GM12878 (cell line): ENCODE results near the gene ARPC1A.

Experiments
- DPF2 ChIP-seq: fragments of 450-650 bp; IDR thresholded peaks from 2 replicates; pipeline ENCODE4 v1.6.1; 2017; ENCODE audit warnings: mild to moderate bottlenecking
- JUND ChIP-seq: IDR thresholded peaks from 2 replicates; pipeline ENCODE4 v1.6.1; 2012; ENCODE audit warnings: low read depth, mild to moderate bottlenecking, low read length, improper control_type of control experiment, moderate library complexity
- KDM1A ChIP-seq: fragments of 200-600 bp; sonication (generic); IDR thresholded peaks from 2 replicates; pipeline ENCODE4 v1.6.1; 2016; ENCODE audit warnings: borderline replicate concordance
- MYC ChIP-seq: IDR thresholded peaks from 2 replicates; pipeline ENCODE4 v1.6.1; 2011; ENCODE audit warnings: mild to moderate bottlenecking, low read length, moderate library complexity, inconsistent platforms; ENCODE audit not compliant: insufficient read depth, insufficient replicate concordance, insufficient read length, severe bottlenecking
- PAX8 ChIP-seq: fragments of 450-650 bp; IDR thresholded peaks from 2 replicates; pipeline ENCODE4 v1.6.1; 2017; ENCODE audit warnings: mild to moderate bottlenecking, moderate library complexity
- SIN3A ChIP-seq: IDR thresholded peaks from 2 replicates; pipeline ENCODE4 v1.6.1; 2012; ENCODE audit warnings: low read depth, low read length, improper control_type of control experiment
- SUZ12 ChIP-seq: fragments of 200-600 bp; sonication (generic); IDR thresholded peaks from one replicate; pipeline ENCODE4 v1.6.1; 2018; ENCODE audit warnings: antibody characterized with exemption, mild to moderate bottlenecking; ENCODE audit not compliant: unreplicated experiment
- TBL1XR1 ChIP-seq: IDR thresholded peaks from 2 replicates; pipeline ENCODE4 v1.6.1; 2012; ENCODE audit warnings: low read depth, low read length, improper control_type of control experiment
- TF ChIP-seq, protein P1 (sequence below): IDR thresholded peaks from 2 replicates; pipeline ENCODE4 v1.6.1; 2012; ENCODE audit warnings: mild to moderate bottlenecking, low read depth, low read length
- TF ChIP-seq, protein P2 (sequence below), 3 experiments: IDR thresholded peaks in 2 of 3; conservative IDR thresholded peaks in 1 of 3; 2 replicates each; pipeline ENCODE4 v1.5.1; 2011; ENCODE audit warnings: low read depth in 3 of 3, low read length in 3 of 3, mild to moderate bottlenecking in 3 of 3, control low read depth in 2 of 3, moderate library complexity in 2 of 3, inconsistent platforms in 1 of 3, mixed read lengths in 1 of 3; ENCODE audit not compliant: control insufficient read depth in 2 of 3, insufficient read depth in 1 of 3; ENCODE audit errors: extremely low read depth in 1 of 3
- TF ChIP-seq, protein P3 (sequence below): fragments of 450-650 bp; IDR thresholded peaks from 2 replicates; pipeline ENCODE4 v1.6.1; 2016; ENCODE audit warnings: mild to moderate bottlenecking
- TF ChIP-seq, protein P4 (sequence below): IDR thresholded peaks from 2 replicates; pipeline ENCODE4 v1.6.1; 2011; ENCODE audit warnings: borderline replicate concordance, low read depth, mild to moderate bottlenecking, moderate library complexity, low read length; ENCODE audit not compliant: insufficient read depth, poor library complexity, severe bottlenecking

DNA sequence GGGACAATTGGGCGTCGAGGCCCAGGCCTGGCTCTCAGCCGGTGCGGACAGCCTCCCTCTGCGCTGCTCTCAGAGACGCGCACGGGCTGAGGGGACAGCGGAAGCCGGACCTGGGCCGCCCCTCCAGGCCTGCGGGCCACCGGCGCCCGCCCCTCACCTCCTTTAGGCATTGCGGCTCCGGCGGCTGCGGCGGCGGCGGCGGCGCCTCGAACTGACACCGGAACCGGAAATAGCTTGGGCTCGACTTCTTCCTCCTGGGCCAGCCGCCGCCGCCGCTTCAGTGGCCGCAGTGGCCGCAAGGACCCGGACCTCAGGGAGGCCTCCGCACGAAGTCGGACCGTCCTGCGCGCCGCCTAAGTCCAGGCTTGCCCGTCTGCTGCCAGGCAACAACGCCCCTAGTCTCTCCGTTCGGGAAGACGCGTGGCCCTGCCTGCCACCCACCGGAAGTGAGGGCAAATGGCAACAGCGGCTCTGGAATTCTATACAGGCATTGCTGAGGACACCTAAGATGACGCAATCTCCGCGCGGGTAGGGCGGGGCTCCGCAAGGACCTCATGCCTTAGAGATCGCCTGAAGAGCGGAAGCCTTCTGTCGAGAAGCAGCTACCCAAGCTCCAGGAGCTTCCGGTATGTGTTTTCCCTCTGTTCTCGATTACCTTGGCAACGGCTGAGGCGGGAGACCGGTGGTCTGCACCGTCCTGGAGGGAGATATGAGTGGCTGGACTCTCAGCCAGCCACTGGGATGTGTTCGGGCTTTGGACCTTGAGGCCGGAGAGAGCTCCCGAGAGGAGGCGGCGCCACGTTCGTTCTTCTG is 82.9 kb downstream of the ARPC1A start, which contains the start of the genes BUD31 and PDAP1:
- TF ChIP-seq MYC, result peak; percentile 85
- TF ChIP-seq, protein P1, sequence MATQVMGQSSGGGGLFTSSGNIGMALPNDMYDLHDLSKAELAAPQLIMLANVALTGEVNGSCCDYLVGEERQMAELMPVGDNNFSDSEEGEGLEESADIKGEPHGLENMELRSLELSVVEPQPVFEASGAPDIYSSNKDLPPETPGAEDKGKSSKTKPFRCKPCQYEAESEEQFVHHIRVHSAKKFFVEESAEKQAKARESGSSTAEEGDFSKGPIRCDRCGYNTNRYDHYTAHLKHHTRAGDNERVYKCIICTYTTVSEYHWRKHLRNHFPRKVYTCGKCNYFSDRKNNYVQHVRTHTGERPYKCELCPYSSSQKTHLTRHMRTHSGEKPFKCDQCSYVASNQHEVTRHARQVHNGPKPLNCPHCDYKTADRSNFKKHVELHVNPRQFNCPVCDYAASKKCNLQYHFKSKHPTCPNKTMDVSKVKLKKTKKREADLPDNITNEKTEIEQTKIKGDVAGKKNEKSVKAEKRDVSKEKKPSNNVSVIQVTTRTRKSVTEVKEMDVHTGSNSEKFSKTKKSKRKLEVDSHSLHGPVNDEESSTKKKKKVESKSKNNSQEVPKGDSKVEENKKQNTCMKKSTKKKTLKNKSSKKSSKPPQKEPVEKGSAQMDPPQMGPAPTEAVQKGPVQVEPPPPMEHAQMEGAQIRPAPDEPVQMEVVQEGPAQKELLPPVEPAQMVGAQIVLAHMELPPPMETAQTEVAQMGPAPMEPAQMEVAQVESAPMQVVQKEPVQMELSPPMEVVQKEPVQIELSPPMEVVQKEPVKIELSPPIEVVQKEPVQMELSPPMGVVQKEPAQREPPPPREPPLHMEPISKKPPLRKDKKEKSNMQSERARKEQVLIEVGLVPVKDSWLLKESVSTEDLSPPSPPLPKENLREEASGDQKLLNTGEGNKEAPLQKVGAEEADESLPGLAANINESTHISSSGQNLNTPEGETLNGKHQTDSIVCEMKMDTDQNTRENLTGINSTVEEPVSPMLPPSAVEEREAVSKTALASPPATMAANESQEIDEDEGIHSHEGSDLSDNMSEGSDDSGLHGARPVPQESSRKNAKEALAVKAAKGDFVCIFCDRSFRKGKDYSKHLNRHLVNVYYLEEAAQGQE, result 0 out of 2 replicates have a peak, but pooled peaks have one; percentile 17
- TF ChIP-seq SIN3A, result no peak; the same call in 1 of the 2 replicates
- TF ChIP-seq, protein P2, sequence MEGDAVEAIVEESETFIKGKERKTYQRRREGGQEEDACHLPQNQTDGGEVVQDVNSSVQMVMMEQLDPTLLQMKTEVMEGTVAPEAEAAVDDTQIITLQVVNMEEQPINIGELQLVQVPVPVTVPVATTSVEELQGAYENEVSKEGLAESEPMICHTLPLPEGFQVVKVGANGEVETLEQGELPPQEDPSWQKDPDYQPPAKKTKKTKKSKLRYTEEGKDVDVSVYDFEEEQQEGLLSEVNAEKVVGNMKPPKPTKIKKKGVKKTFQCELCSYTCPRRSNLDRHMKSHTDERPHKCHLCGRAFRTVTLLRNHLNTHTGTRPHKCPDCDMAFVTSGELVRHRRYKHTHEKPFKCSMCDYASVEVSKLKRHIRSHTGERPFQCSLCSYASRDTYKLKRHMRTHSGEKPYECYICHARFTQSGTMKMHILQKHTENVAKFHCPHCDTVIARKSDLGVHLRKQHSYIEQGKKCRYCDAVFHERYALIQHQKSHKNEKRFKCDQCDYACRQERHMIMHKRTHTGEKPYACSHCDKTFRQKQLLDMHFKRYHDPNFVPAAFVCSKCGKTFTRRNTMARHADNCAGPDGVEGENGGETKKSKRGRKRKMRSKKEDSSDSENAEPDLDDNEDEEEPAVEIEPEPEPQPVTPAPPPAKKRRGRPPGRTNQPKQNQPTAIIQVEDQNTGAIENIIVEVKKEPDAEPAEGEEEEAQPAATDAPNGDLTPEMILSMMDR (IDR thresholded peaks at IDR 0.05 in 2 of 3, conservative IDR thresholded peaks at IDR 0.05 in 1 of 3; ENCODE audit: control insufficient read depth in 2 of 3, extremely low read depth in 1 of 3, insufficient read depth in 1 of 3, low read depth in 3 of 3, low read length in 3 of 3), result no peak
- TF ChIP-seq, protein P3, sequence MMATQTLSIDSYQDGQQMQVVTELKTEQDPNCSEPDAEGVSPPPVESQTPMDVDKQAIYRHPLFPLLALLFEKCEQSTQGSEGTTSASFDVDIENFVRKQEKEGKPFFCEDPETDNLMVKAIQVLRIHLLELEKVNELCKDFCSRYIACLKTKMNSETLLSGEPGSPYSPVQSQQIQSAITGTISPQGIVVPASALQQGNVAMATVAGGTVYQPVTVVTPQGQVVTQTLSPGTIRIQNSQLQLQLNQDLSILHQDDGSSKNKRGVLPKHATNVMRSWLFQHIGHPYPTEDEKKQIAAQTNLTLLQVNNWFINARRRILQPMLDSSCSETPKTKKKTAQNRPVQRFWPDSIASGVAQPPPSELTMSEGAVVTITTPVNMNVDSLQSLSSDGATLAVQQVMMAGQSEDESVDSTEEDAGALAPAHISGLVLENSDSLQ, result peak; percentile 59; the same call in 1 of the 2 replicates
- no peak for TF ChIP-seq PAX8
- TF ChIP-seq JUND, result peak; percentile 90
- TF ChIP-seq, protein P4, sequence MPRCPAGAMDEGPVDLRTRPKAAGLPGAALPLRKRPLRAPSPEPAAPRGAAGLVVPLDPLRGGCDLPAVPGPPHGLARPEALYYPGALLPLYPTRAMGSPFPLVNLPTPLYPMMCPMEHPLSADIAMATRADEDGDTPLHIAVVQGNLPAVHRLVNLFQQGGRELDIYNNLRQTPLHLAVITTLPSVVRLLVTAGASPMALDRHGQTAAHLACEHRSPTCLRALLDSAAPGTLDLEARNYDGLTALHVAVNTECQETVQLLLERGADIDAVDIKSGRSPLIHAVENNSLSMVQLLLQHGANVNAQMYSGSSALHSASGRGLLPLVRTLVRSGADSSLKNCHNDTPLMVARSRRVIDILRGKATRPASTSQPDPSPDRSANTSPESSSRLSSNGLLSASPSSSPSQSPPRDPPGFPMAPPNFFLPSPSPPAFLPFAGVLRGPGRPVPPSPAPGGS, result no peak
- TF ChIP-seq SUZ12, result no peak
- no peak for TF ChIP-seq TBL1XR1
- no peak for TF ChIP-seq KDM1A
- no peak for TF ChIP-seq DPF2
